Fibroblast of lung (primary cell): ENCODE data around the gene PRDM16.

Experiments used
- CTCF ChIP-seq, 2 donors: IDR thresholded peaks in 1 of 2; conservative IDR thresholded peaks in 1 of 2; 1 replicate in 1 of 2; 2 replicates in 1 of 2; pipeline ENCODE4 v1.5.1; 2011 to 2012; ENCODE audit warnings: low read length in 2 of 2, control low read depth in 1 of 2, inconsistent platforms in 1 of 2, low read depth in 1 of 2, mild to moderate bottlenecking in 1 of 2
- EZH2 ChIP-seq: IDR thresholded peaks from 2 replicates; pipeline ENCODE4 v1.5.1; 2012; ENCODE audit warnings: low read length, control low read depth, mild to moderate bottlenecking; ENCODE audit errors: missing control alignments

- no peak for TF ChIP-seq CTCF (conservative IDR thresholded peaks at IDR 0.05 in 1 of 2, IDR thresholded peaks at IDR 0.05 in 1 of 2; ENCODE audit: low read depth in 1 of 2, low read length in 2 of 2)
- no peak for TF ChIP-seq EZH2
Measured at GRCh38 chr1:3063379-3064295, 5.4 kb upstream of the PRDM16 start.
